NCI-H1694 treated with DMSO at 0.1 percent for 48 hours (cell line): ENCODE measurements around the gene DCXR.

Experiments used
- DNase-seq: peaks from one replicate; lab custom pipeline; 2025; lab: John Stamatoyannopoulos, UW

Gene DCXR

GRCh38 chr17:82011617-82012187 lies 25.8 kb downstream of the DCXR start:
- DNase-seq: no peak

- no peak for DNase-seq
These were observed 26.6 kb downstream of the DCXR start for GRCh38 chr17:82010575-82011525.

GRCh38 chr17:82009413-82009812 lies 28.1 kb downstream of the DCXR start:
- DNase-seq: no peak

- DNase-seq: no peak
These were observed 28.5 kb downstream of the DCXR start for GRCh38 chr17:82008941-82009405.

- no peak for DNase-seq
These were observed 29.1 kb downstream of the DCXR start for GRCh38 chr17:82008258-82008940.

- DNase-seq: no peak
These were observed 29.8 kb downstream of the DCXR start for GRCh38 chr17:82007495-82008257.

- no peak for DNase-seq
These were observed 30.3 kb downstream of the DCXR start for GRCh38 chr17:82007228-82007494.

GRCh38 chr17:82006468-82007227 lies 30.8 kb downstream of the DCXR start:
- DNase-seq: peak; percentile 33

- DNase-seq: peak; percentile 25
These were observed 31.7 kb downstream of the DCXR start for GRCh38 chr17:82005701-82006348.

- no peak for DNase-seq
These were observed 32.7 kb downstream of the DCXR start for GRCh38 chr17:82004517-82005455.

GRCh38 chr17:82003411-82004381 lies 33.8 kb downstream of the DCXR start:
- no peak for DNase-seq

GRCh38 chr17:82001571-82002056 lies 35.9 kb downstream of the DCXR start:
- no peak for DNase-seq

- peak; percentile 38 for DNase-seq
These were observed 36.5 kb downstream of the DCXR start for GRCh38 chr17:82000803-82001570.

- no peak for DNase-seq
These were observed 37.3 kb downstream of the DCXR start for GRCh38 chr17:81999976-82000802.

- no peak for DNase-seq
These were observed 37.9 kb downstream of the DCXR start for GRCh38 chr17:81999587-81999975.

GRCh38 chr17:81998691-81999438 lies 38.6 kb downstream of the DCXR start:
- no peak for DNase-seq
